CD14-positive monocyte (primary cell): ENCODE results near the gene HMCN2. TPM values are rescaled to one million over a fixed set of nuclear protein-coding genes. Genes with fewer than 3 reads are reported as not detected.

Source experiments
- DNase-seq, 3 donors: peaks; one replicate each; pipeline ENCODE4 v3.0.0-alpha.2; 2011 to 2022
- H2AFZ ChIP-seq: 2 replicates; pipeline ENCODE4 v1.6.0; 2012; ENCODE audit warnings: mild to moderate bottlenecking, low read depth, low read length, inconsistent platforms; ENCODE audit not compliant: insufficient read depth, poor library complexity, severe bottlenecking
- H3K27ac ChIP-seq, 2 donors: 1 replicate in 1 of 2; 2 replicates in 1 of 2; pipeline ENCODE4 v1.5.1; 2012 to 2013; ENCODE audit warnings: low read length in 2 of 2, control low read depth in 1 of 2, inconsistent platforms in 1 of 2, low read depth in 1 of 2, mild to moderate bottlenecking in 1 of 2
- H3K27me3 ChIP-seq, 2 donors: one replicate each; pipeline versions ENCODE4 v1.6.0 to v1.6.1; 2011 to 2013; ENCODE audit warnings: low read length in 2 of 2; ENCODE audit not compliant: control insufficient read depth in 2 of 2, insufficient read depth in 2 of 2
- H3K36me3 ChIP-seq, 2 donors: replicated peaks in 1 of 2; 1 replicate in 1 of 2; 2 replicates in 1 of 2; pipeline versions ENCODE4 v1.5.1 to v1.6.1; 2012 to 2013; ENCODE audit warnings: low read length in 2 of 2, control low read depth in 1 of 2, inconsistent platforms in 1 of 2, mild to moderate bottlenecking in 1 of 2; ENCODE audit not compliant: insufficient read depth in 2 of 2, control insufficient read depth in 1 of 2
- H3K4me1 ChIP-seq, 2 donors: 1 replicate in 1 of 2; 2 replicates in 1 of 2; pipeline versions ENCODE4 v1.5.1 to v1.6.1; 2012 to 2013; ENCODE audit warnings: low read length in 2 of 2, control low read depth in 1 of 2, inconsistent platforms in 1 of 2, mild to moderate bottlenecking in 1 of 2, moderate library complexity in 1 of 2; ENCODE audit not compliant: insufficient read depth in 2 of 2, control insufficient read depth in 1 of 2
- H3K4me2 ChIP-seq: replicated peaks from 2 replicates; pipeline ENCODE3; 2012; ENCODE audit warnings: low read length, moderate library complexity, mild to moderate bottlenecking; ENCODE audit not compliant: poor library complexity, severe bottlenecking; ENCODE audit errors: extremely low read depth
- H3K4me3 ChIP-seq, 3 experiments: fragments of 200-600 bp in 1 of 3; sonication (generic) in 1 of 3; replicated peaks in 1 of 3; 1 replicate in 2 of 3; 2 replicates in 1 of 3; pipeline ENCODE4 v1.5.1; 2011 to 2013; ENCODE audit warnings: low read length in 3 of 3, mild to moderate bottlenecking in 3 of 3, control low read depth in 2 of 3, low read depth in 2 of 3, inconsistent platforms in 1 of 3, moderate library complexity in 1 of 3
- H3K79me2 ChIP-seq: 2 replicates; pipeline ENCODE4 v1.6.0; 2012; ENCODE audit warnings: mild to moderate bottlenecking, control low read depth, inconsistent platforms, low read length, moderate library complexity; ENCODE audit not compliant: insufficient read depth
- H3K9ac ChIP-seq: 2 replicates; pipeline ENCODE4 v1.6.0; 2017; ENCODE audit warnings: low read length, mild to moderate bottlenecking; ENCODE audit not compliant: insufficient read depth, poor library complexity, severe bottlenecking
- H3K9me3 ChIP-seq, 2 donors: replicated peaks in 1 of 2; 1 replicate in 1 of 2; 2 replicates in 1 of 2; pipeline versions ENCODE4 v1.5.1 to v1.6.1; 2012 to 2013; ENCODE audit warnings: low read length in 2 of 2, control low read depth in 1 of 2; ENCODE audit not compliant: control insufficient read depth in 1 of 2, insufficient read depth in 1 of 2
- H4K20me1 ChIP-seq: 2 replicates; pipeline ENCODE4 v1.6.0; 2012; ENCODE audit warnings: mild to moderate bottlenecking, low read length, control low read depth, moderate library complexity; ENCODE audit not compliant: insufficient read depth
- H3K27ac Mint-ChIP-seq, 7 donors: one replicate each; pipeline ENCODE4 v1.8.0; 2020; ENCODE audit warnings: mild to moderate bottlenecking in 7 of 7, mixed read lengths in 7 of 7, moderate library complexity in 6 of 7, inconsistent platforms in 2 of 7
- H3K27me3 Mint-ChIP-seq, 3 donors: one replicate each; pipeline ENCODE4 v1.8.0; 2021 to 2022; ENCODE audit warnings: low read depth in 3 of 3, mild to moderate bottlenecking in 3 of 3, mixed read lengths in 3 of 3, moderate library complexity in 3 of 3, inconsistent platforms in 1 of 3
- H3K36me3 Mint-ChIP-seq, 2 donors: one replicate each; pipeline ENCODE4 v1.8.0; 2020; ENCODE audit warnings: mixed read lengths in 2 of 2, inconsistent platforms in 1 of 2, mild to moderate bottlenecking in 1 of 2
- H3K4me1 Mint-ChIP-seq: one replicate; pipeline ENCODE4 v1.8.0; 2020; ENCODE audit warnings: mild to moderate bottlenecking, mixed read lengths
- H3K4me3 Mint-ChIP-seq, 2 donors: one replicate each; pipeline ENCODE4 v1.8.0; 2020; ENCODE audit warnings: mild to moderate bottlenecking in 2 of 2, mixed read lengths in 2 of 2, moderate library complexity in 1 of 2
- H3K9me3 Mint-ChIP-seq, 7 donors: one replicate each; pipeline ENCODE4 v1.8.0; 2020 to 2022; ENCODE audit warnings: mixed read lengths in 7 of 7, mild to moderate bottlenecking in 6 of 7, moderate library complexity in 6 of 7, inconsistent platforms in 2 of 7
- WGBS: methylation state at CpG from one replicate; pipeline ENCODE4 v1.1.5; 2013; ENCODE audit warnings: missing lambda C conversion rate; ENCODE audit not compliant: insufficient coverage; 5-methylcytosine and 5-hydroxymethylcytosine counted together
- intact Hi-C, 2 donors: fragments of 100-400 bp; cut with micrococcal nuclease; formaldehyde crosslinking; loops; one replicate each; pipeline versions ENCODE4 v1.15.0 to v1.15.1; 2023
- polyA plus RNA-seq, 3 donors: library from polyadenylated mRNA; depleted of rRNA in 1 of 3; unstranded in 2 of 3; stranded (reverse) in 1 of 3; fragments of 300-500 nt in 2 of 3; fragments of >200 nt in 1 of 3; fragmentation: Illumina TruSeq in 2 of 3; gene quantifications; 1 replicate in 2 of 3; 2 replicates in 1 of 3; pipeline ENCODE4 v1.2.3, GENCODE V29; 2012 to 2021
- TF ChIP-seq, protein P1 (sequence below): fragments of 200-600 bp; IDR thresholded peaks from one replicate; pipeline ENCODE4 v1.8.0; 2022; ENCODE audit warnings: antibody characterized with exemption, mild to moderate bottlenecking

Gene HMCN2
- polyA plus RNA-seq, 3 donors = not detected

- peaks cover 5 to 9% (median 5%) of the 10 kb centered on the region in 3 donors for H3K27me3 Mint-ChIP-seq
- intact Hi-C loops = no loop called here
- H3K4me2 ChIP-seq = no peak overlapping the region
- no peaks in the 10 kb centered on the region for H3K9me3 ChIP-seq
- H3K4me1 ChIP-seq = no peaks in the 10 kb centered on the region
- H2AFZ ChIP-seq = no peak overlapping the region
- no peaks in the 10 kb centered on the region for H4K20me1 ChIP-seq
- H3K36me3 ChIP-seq = no peaks in the 10 kb centered on the region
- H3K27me3 ChIP-seq = no peaks in the 10 kb centered on the region
- WGBS = 38% methylated on average over 3 of the region's 8 CpGs
- H3K36me3 Mint-ChIP-seq = no peaks in the 10 kb centered on the region
- H3K4me3 Mint-ChIP-seq = no peak overlapping the region
- H3K4me1 Mint-ChIP-seq = no peaks in the 10 kb centered on the region
- TF ChIP-seq, protein P1, sequence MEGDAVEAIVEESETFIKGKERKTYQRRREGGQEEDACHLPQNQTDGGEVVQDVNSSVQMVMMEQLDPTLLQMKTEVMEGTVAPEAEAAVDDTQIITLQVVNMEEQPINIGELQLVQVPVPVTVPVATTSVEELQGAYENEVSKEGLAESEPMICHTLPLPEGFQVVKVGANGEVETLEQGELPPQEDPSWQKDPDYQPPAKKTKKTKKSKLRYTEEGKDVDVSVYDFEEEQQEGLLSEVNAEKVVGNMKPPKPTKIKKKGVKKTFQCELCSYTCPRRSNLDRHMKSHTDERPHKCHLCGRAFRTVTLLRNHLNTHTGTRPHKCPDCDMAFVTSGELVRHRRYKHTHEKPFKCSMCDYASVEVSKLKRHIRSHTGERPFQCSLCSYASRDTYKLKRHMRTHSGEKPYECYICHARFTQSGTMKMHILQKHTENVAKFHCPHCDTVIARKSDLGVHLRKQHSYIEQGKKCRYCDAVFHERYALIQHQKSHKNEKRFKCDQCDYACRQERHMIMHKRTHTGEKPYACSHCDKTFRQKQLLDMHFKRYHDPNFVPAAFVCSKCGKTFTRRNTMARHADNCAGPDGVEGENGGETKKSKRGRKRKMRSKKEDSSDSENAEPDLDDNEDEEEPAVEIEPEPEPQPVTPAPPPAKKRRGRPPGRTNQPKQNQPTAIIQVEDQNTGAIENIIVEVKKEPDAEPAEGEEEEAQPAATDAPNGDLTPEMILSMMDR = no peak
- H3K27ac Mint-ChIP-seq = peak overlapping the region in 1 of 7 donors; percentile 19
- peaks cover 0 to 9% (median 3%) of the 10 kb centered on the region in 7 donors for H3K9me3 Mint-ChIP-seq
- no peak overlapping the region for H3K27ac ChIP-seq
- no peak overlapping the region for H3K4me3 ChIP-seq
- no peak overlapping the region for H3K9ac ChIP-seq
- no peaks in the 10 kb centered on the region for H3K79me2 ChIP-seq
- DNase-seq = no peak
These were observed 103.1 kb downstream of the HMCN2 start for GRCh38 chr9:130368631-130369103.

- Mint-ChIP-seq H3K36me3 (no peaks in the 10 kb centered on the region), H3K4me3 (no peak overlapping the region), H3K9me3 (peaks cover 0 to 9% (median 3%) of the 10 kb centered on the region in 7 donors), H3K27me3 (peaks cover 5 to 10% (median 5%) of the 10 kb centered on the region in 3 donors), H3K4me1 (no peaks in the 10 kb centered on the region), H3K27ac (no peak overlapping the region)
- intact Hi-C loops = no loop called here
- H3K4me3 ChIP-seq = no peak overlapping the region
- H3K9ac ChIP-seq = no peak overlapping the region
- H4K20me1 ChIP-seq = no peaks in the 10 kb centered on the region
- no peak for DNase-seq
- 100% methylated on average over 2 of the region's 7 CpGs for WGBS
- no peak overlapping the region for H3K27ac ChIP-seq
- H3K27me3 ChIP-seq = no peaks in the 10 kb centered on the region
- H3K79me2 ChIP-seq = no peaks in the 10 kb centered on the region
- no peak overlapping the region for H2AFZ ChIP-seq
- H3K36me3 ChIP-seq = no peaks in the 10 kb centered on the region
- TF ChIP-seq, protein P1 = no peak
- no peaks in the 10 kb centered on the region for H3K4me1 ChIP-seq
- no peak overlapping the region for H3K4me2 ChIP-seq
- no peaks in the 10 kb centered on the region for H3K9me3 ChIP-seq
These were observed 104.7 kb downstream of the HMCN2 start for GRCh38 chr9:130370226-130370625.
